Measurements from ENCODE around the gene EXD3. TPM values are rescaled to one million over a fixed set of nuclear protein-coding genes. Genes with fewer than 3 reads are reported as not detected.

The EXD3 gene
- total RNA-seq, 1 donor from 2014 or later = 8.6 TPM

DNA sequence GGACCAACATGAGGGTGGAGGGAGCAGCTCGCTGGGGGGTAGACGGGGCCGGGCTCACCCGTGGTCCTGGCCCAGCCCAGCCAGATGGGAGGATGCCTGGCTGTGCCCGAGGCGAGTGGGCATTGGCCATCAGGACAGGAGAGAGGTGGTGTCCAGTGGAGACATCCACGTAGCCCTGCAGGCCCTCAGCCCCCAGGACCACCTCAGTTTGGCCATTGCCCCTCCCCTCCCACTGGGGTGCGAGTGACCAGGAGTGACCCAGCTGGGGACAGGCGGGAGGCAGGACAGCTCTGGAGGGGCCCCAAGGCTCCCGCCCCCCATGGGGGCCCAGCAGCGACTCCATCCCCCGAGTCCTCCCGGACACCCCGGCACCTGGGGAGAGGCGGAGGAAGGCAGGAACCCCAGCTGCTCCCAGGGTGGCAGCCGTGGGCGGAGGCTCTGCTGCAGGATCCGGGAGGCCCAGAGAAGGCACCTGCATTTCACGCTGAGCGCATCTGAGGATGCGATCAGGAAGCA, 8.5 kb upstream of the EXD3 start:
- Histone ChIP-seq H3K27me3 (ENCODE audit: control insufficient read depth, insufficient read depth, low read length) (peaks cover 48% of the 10 kb centered on the region), H3K4me3 (ENCODE audit: low read depth, low read length) (no peak overlapping the region), H3K36me3 (ENCODE audit: control insufficient read depth, insufficient read depth, low read length) (no peaks in the 10 kb centered on the region)
- DNase-seq (ENCODE audit: low read depth) = no peak
- TF ChIP-seq, protein P1, sequence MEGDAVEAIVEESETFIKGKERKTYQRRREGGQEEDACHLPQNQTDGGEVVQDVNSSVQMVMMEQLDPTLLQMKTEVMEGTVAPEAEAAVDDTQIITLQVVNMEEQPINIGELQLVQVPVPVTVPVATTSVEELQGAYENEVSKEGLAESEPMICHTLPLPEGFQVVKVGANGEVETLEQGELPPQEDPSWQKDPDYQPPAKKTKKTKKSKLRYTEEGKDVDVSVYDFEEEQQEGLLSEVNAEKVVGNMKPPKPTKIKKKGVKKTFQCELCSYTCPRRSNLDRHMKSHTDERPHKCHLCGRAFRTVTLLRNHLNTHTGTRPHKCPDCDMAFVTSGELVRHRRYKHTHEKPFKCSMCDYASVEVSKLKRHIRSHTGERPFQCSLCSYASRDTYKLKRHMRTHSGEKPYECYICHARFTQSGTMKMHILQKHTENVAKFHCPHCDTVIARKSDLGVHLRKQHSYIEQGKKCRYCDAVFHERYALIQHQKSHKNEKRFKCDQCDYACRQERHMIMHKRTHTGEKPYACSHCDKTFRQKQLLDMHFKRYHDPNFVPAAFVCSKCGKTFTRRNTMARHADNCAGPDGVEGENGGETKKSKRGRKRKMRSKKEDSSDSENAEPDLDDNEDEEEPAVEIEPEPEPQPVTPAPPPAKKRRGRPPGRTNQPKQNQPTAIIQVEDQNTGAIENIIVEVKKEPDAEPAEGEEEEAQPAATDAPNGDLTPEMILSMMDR (IDR thresholded peaks at IDR 0.05; ENCODE audit: insufficient read depth, low read length, poor library complexity, severe bottlenecking) = no peak

DNA sequence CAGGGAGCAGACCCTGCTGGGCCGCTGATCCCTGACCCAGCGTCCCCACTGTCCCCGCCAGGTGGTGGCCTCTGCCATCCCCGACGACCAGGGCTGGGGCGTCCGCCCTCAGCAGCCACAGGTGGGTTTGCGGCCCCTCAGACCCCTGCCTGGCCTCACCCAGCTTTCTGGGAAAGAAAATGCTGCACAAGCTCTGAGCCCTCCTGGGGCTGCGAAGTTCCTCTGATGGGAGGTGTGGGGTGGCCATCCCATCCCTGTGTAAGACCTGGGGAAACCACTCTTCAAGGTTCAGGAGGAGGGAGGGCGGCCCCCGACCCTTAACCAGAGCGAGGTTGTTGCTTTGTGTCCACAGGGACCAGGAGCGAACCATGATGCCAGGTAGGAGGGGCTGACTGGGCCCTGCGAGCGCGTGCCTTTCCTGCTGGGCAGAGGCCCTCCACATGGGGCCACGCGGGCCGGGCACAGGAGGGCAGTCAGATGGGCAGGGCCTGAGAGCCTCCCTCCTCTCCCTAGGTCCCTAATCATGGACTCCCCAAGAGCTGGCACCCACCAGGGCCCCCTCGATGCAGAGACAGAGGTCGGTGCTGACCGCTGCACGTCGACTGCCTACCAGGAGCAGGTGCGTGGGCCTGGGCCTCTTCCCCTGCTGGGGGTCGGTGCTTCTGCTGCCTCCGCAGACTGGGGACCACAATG, 7.9 kb upstream of the EXD3 start:
- H3K4me3 ChIP-seq (ENCODE audit: low read depth, low read length) = no peak overlapping the region
- TF ChIP-seq, protein P1 (IDR thresholded peaks at IDR 0.05; ENCODE audit: insufficient read depth, low read length, poor library complexity, severe bottlenecking) = no peak
- no peaks in the 10 kb centered on the region for H3K36me3 ChIP-seq (ENCODE audit: control insufficient read depth, insufficient read depth, low read length)
- peaks cover 48% of the 10 kb centered on the region for H3K27me3 ChIP-seq (ENCODE audit: control insufficient read depth, insufficient read depth, low read length)
- DNase-seq (ENCODE audit: low read depth) = no peak

DNA sequence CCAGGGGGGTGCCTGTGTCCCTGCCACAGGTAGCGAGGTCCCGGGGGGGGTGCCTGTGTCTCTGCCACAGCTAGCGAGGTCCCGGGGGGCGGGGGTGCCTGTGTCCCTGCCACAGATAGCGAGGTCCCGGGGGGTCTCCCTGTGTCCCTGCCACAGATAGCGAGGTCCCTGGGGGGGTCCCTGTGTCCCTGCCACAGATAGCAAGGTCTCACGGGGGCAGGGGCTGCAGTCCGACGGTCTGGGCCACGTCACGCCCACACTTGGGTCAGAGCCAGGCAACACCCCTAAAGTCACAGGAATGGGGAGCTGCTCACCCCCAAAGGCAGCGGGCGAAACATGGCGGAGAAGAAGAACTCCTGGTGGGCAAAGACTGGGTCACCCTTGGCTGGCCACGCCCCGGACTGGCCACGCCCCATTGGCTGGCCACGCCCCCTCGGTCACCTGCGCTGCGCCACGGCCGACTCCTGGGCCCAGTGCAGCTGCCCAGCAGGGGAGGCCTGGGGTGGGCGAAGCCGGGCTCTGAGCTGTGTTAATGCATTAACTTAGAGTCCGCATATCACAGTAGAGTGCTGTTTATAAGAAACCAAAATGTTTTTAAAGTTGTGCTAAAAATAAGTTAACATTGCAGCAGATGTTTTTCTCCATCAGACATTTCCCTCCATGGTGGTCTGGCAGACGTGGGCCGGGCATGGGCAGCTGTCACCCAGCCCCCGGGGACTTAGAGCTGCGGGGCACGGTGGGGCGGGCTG, 7.2 kb upstream of the EXD3 start:
- H3K36me3 ChIP-seq (ENCODE audit: control insufficient read depth, insufficient read depth, low read length) = no peaks in the 10 kb centered on the region
- TF ChIP-seq, protein P1 (IDR thresholded peaks at IDR 0.05; ENCODE audit: insufficient read depth, low read length, poor library complexity, severe bottlenecking) = no peak
- no peak for DNase-seq (ENCODE audit: low read depth)
- no peak overlapping the region for H3K4me3 ChIP-seq (ENCODE audit: low read depth, low read length)
- peaks cover 48% of the 10 kb centered on the region for H3K27me3 ChIP-seq (ENCODE audit: control insufficient read depth, insufficient read depth, low read length)

DNA sequence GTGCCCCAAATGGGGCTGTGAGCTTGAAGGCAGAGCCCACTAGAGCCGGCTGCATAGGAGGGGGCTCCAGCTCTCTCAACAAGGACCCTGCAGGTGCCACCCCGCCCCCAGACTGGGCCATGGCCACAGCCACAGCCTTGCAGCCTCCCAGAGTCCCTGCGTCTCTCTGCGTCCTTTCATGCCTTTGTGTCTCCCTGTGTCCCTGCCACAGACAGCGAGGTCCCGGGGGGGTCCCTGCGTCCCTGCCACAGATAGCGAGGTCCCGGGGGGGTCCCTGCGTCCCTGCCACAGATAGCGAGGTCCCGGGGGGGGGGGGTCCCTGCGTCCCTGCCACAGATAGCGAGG, 6.6 kb upstream of the EXD3 start:
- peaks cover 45% of the 10 kb centered on the region for H3K27me3 ChIP-seq (ENCODE audit: control insufficient read depth, insufficient read depth, low read length)
- no peak for DNase-seq (ENCODE audit: low read depth)
- no peak overlapping the region for H3K4me3 ChIP-seq (ENCODE audit: low read depth, low read length)
- no peaks in the 10 kb centered on the region for H3K36me3 ChIP-seq (ENCODE audit: control insufficient read depth, insufficient read depth, low read length)
- TF ChIP-seq, protein P1 (IDR thresholded peaks at IDR 0.05; ENCODE audit: insufficient read depth, low read length, poor library complexity, severe bottlenecking) = no peak

DNA sequence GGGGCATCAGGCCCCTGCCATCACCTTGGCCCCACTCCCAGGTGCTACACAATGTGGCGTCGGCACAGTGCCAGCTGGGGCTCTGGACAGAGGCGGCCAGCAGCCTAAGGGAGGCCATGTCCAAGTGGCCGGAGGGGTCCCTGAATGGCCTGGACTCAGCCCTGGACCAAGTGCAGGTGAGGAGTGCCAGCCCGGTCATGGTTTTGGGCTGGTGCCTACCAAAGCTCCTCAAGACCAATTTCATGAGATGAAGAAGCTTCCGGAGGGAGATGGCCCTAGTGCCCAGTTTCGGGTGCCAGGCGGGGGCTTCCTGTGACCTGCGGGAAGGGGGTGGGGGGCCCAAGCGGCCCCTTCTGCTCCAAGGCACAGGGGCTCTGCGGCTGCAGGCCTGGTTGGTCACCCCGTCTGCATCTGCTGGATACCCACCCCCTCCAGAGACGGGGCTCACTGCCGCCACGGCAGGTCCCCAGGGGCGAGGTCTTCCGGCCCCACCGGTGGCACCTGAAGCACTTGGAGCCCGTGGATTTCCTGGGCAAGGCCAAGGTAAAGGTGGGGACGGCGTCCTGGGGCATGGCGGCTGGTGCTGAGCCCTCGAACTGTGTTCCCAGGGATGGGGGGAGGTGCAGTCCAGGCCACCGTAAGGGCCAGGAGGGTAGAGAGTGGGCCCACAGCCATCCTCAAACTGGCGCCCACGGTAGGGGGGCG, 6.0 kb upstream of the EXD3 start:
- peaks cover 40% of the 10 kb centered on the region for H3K27me3 ChIP-seq (ENCODE audit: control insufficient read depth, insufficient read depth, low read length)
- no peak for DNase-seq (ENCODE audit: low read depth)
- TF ChIP-seq, protein P1 (IDR thresholded peaks at IDR 0.05; ENCODE audit: insufficient read depth, low read length, poor library complexity, severe bottlenecking) = no peak
- no peak overlapping the region for H3K4me3 ChIP-seq (ENCODE audit: low read depth, low read length)
- H3K36me3 ChIP-seq (ENCODE audit: control insufficient read depth, insufficient read depth, low read length) = no peaks in the 10 kb centered on the region
